B cell (primary cell): ENCODE measurements around the gene CERT1. TPM values are rescaled to one million over a fixed set of nuclear protein-coding genes. Genes with fewer than 3 reads are reported as not detected.
A peak's percentile ranks its signal among the peaks of the same experiment; 100 is the strongest.

Experiments used
- ATAC-seq: fragments of 200-7000 bp; cut with Tn5 transposase; one replicate; pipeline ENCODE4 v1.10.0; 2021; ENCODE audit warnings: low read depth, mild to moderate bottlenecking, moderate number of reproducible peaks, moderate library complexity
- CTCF ChIA-PET: fragments of 350-600 bp; sonication (Branson Sonifier 250); formaldehyde crosslinking; loops from one replicate; lab custom pipeline; 2021; ENCODE audit warnings: antibody characterized with exemption, inconsistent platforms; lab: Charles Lee
- POLR2A ChIA-PET: fragments of 350-600 bp; sonication (Branson Sonifier 250); formaldehyde crosslinking; loops from one replicate; lab custom pipeline; 2021; ENCODE audit warnings: antibody characterized with exemption; lab: Charles Lee
- DNase-seq: peaks from one replicate; pipeline ENCODE4 v3.0.0; 2013
- H2AFZ ChIP-seq: 2 replicates; pipeline ENCODE4 v1.6.1; 2012; ENCODE audit warnings: mild to moderate bottlenecking, low read depth, low read length; ENCODE audit not compliant: insufficient read depth, poor library complexity, severe bottlenecking
- H3K27ac ChIP-seq, 2 donors: 1 replicate in 1 of 2; 2 replicates in 1 of 2; pipeline ENCODE4 v1.5.1; 2012 to 2013; ENCODE audit warnings: low read length in 2 of 2, mild to moderate bottlenecking in 2 of 2, moderate library complexity in 1 of 2
- H3K27me3 ChIP-seq, 4 experiments: fragments of 200-600 bp in 1 of 4; sonication (generic) in 1 of 4; replicated peaks in 1 of 4; 1 replicate in 2 of 4; 2 replicates in 2 of 4; pipeline versions ENCODE4 v1.6.1 to v1.7.0; 2013 to 2016; ENCODE audit warnings: low read length in 3 of 4, mild to moderate bottlenecking in 2 of 4, mixed read lengths in 1 of 4, moderate library complexity in 1 of 4; ENCODE audit not compliant: insufficient read depth in 4 of 4, control insufficient read depth in 3 of 4; ENCODE audit errors: control extremely low read depth in 1 of 4
- H3K36me3 ChIP-seq, 2 experiments: replicated peaks in 1 of 2; 1 replicate in 1 of 2; 2 replicates in 1 of 2; pipeline versions ENCODE4 v1.6.1 to v1.7.1; 2013; ENCODE audit warnings: low read length in 1 of 2; ENCODE audit not compliant: insufficient read depth in 2 of 2, control insufficient read depth in 1 of 2; ENCODE audit errors: control extremely low read depth in 1 of 2, extremely low read depth in 1 of 2
- H3K4me1 ChIP-seq, 2 donors: fragments of 200-600 bp in 1 of 2; sonication (generic) in 1 of 2; 1 replicate in 1 of 2; 2 replicates in 1 of 2; pipeline versions ENCODE4 v1.5.1 to v1.6.1; 2013 to 2017; ENCODE audit warnings: low read length in 2 of 2; ENCODE audit not compliant: control insufficient read depth in 2 of 2, insufficient read depth in 2 of 2
- H3K4me2 ChIP-seq: replicated peaks from 2 replicates; pipeline ENCODE3; 2012; ENCODE audit warnings: mild to moderate bottlenecking, low read depth, low read length; ENCODE audit not compliant: poor library complexity, severe bottlenecking
- H3K4me3 ChIP-seq, 5 experiments: fragments of 200-600 bp in 1 of 5; sonication (generic) in 1 of 5; 1 replicate in 3 of 5; 2 replicates in 2 of 5; pipeline versions ENCODE4 v1.5.1 to v1.7.0; 2011 to 2016; ENCODE audit warnings: low read length in 4 of 5, mild to moderate bottlenecking in 4 of 5, low read depth in 2 of 5, control low read depth in 1 of 5, moderate library complexity in 1 of 5; ENCODE audit not compliant: insufficient read depth in 1 of 5; ENCODE audit errors: control extremely low read depth in 1 of 5, extremely low read depth in 1 of 5
- H3K79me2 ChIP-seq: fragments of 200-600 bp; sonication (generic); one replicate; pipeline ENCODE4 v1.6.0; 2016; ENCODE audit warnings: low read length; ENCODE audit not compliant: control insufficient read depth, insufficient read depth
- H3K9ac ChIP-seq: fragments of 200-600 bp; sonication (generic); 2 replicates; pipeline ENCODE4 v1.6.1; 2017; ENCODE audit warnings: mild to moderate bottlenecking, low read length, moderate library complexity
- H3K9me3 ChIP-seq, 3 donors: one replicate each; pipeline versions ENCODE4 v1.6.1 to v1.7.1; 2013; ENCODE audit warnings: low read length in 2 of 3; ENCODE audit not compliant: control insufficient read depth in 2 of 3, insufficient read depth in 1 of 3; ENCODE audit errors: control extremely low read depth in 1 of 3
- H4K20me1 ChIP-seq: 2 replicates; pipeline ENCODE4 v1.6.0; 2012; ENCODE audit warnings: mild to moderate bottlenecking, low read length; ENCODE audit not compliant: insufficient read depth, control insufficient read depth, poor library complexity, severe bottlenecking
- H3K27ac Mint-ChIP-seq: one replicate; pipeline ENCODE4 v1.8.0; 2021; ENCODE audit warnings: mixed read lengths
- H3K27me3 Mint-ChIP-seq: one replicate; pipeline ENCODE4 v1.8.0; 2021; ENCODE audit warnings: mixed read lengths
- H3K4me1 Mint-ChIP-seq: one replicate; pipeline ENCODE4 v1.8.0; 2021; ENCODE audit warnings: mixed read lengths
- H3K4me3 Mint-ChIP-seq: one replicate; pipeline ENCODE4 v1.8.0; 2021; ENCODE audit warnings: mixed read lengths
- H3K9me3 Mint-ChIP-seq: one replicate; pipeline ENCODE4 v1.8.0; 2022; ENCODE audit warnings: mixed read lengths; ENCODE audit not compliant: insufficient read depth
- EZH2 ChIP-seq: IDR thresholded peaks from 2 replicates; pipeline ENCODE4 v1.6.1; 2012; ENCODE audit warnings: borderline replicate concordance, low read depth, mild to moderate bottlenecking, moderate library complexity, low read length; ENCODE audit not compliant: insufficient read depth, poor library complexity, severe bottlenecking
- WGBS: methylation state at CpG from one replicate; pipeline ENCODE4 v1.1.5; 2013; ENCODE audit warnings: missing lambda C conversion rate; ENCODE audit not compliant: insufficient coverage; 5-methylcytosine and 5-hydroxymethylcytosine counted together
- intact Hi-C: fragments of 100-400 bp; cut with micrococcal nuclease; formaldehyde crosslinking; loops from one replicate; pipeline ENCODE4 v1.10.0; 2022
- polyA plus RNA-seq: library from polyadenylated mRNA; depleted of rRNA; stranded (reverse); fragments of >200 nt; gene quantifications from 2 replicates; pipeline ENCODE4 v1.2.3, GENCODE V29; 2012
- total RNA-seq, 2 donors: library from RNA; stranded (reverse); fragments of 120-200 nt in 1 of 2; gene quantifications; 1 replicate in 1 of 2; 2 replicates in 1 of 2; pipeline versions ENCODE4 v1.2.3 to v1.2.4, GENCODE V29; 2013 to 2022
- TF ChIP-seq, protein P1 (sequence below): fragments of 200-600 bp; IDR thresholded peaks from one replicate; pipeline ENCODE4 v1.8.0; 2022; ENCODE audit warnings: antibody characterized with exemption, mild to moderate bottlenecking

Gene CERT1
- total and polyA plus RNA-seq, 2 donors (not counting 1 experiment from before 2014, with no cell fraction given) = 13.7 to 60.5 TPM

- Histone ChIP-seq H4K20me1 (no peaks in the 10 kb centered on the region), H3K9ac (peak overlapping the region; percentile 18), H3K27ac (peak overlapping the region in 1 of 2 donors; percentile 79), H3K4me3 (peak overlapping the region in 1 of 5 experiments; percentile 43), H3K79me2 (peaks cover 73% of the 10 kb centered on the region), H3K36me3 (peaks cover 0 to 2% of the 10 kb centered on the region in 2 experiments), H3K4me1 (peaks cover 27 to 39% of the 10 kb centered on the region in 2 donors), H3K4me2 (peak overlapping the region; percentile 65), H3K27me3 (no peaks in the 10 kb centered on the region), H2AFZ (peak overlapping the region; percentile 64), H3K9me3 (peaks cover 5 to 21% (median 6%) of the 10 kb centered on the region in 3 donors)
- peaks cover 7% of the 10 kb centered on the region for H3K9me3 Mint-ChIP-seq
- ATAC-seq (no peak), DNase-seq (no peak)
- TF ChIP-seq, protein P1, sequence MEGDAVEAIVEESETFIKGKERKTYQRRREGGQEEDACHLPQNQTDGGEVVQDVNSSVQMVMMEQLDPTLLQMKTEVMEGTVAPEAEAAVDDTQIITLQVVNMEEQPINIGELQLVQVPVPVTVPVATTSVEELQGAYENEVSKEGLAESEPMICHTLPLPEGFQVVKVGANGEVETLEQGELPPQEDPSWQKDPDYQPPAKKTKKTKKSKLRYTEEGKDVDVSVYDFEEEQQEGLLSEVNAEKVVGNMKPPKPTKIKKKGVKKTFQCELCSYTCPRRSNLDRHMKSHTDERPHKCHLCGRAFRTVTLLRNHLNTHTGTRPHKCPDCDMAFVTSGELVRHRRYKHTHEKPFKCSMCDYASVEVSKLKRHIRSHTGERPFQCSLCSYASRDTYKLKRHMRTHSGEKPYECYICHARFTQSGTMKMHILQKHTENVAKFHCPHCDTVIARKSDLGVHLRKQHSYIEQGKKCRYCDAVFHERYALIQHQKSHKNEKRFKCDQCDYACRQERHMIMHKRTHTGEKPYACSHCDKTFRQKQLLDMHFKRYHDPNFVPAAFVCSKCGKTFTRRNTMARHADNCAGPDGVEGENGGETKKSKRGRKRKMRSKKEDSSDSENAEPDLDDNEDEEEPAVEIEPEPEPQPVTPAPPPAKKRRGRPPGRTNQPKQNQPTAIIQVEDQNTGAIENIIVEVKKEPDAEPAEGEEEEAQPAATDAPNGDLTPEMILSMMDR = no peak
- no peak for TF ChIP-seq EZH2
- WGBS = no CpG with 5 or more reads among the region's 1 CpG
- H3K4me3 Mint-ChIP-seq = peak overlapping the region; percentile 73
- no peaks in the 10 kb centered on the region for H3K27me3 Mint-ChIP-seq
- intact Hi-C loops = no loop called here
- ChIA-PET CTCF (no interaction called here), POLR2A (no interaction called here)
- H3K27ac Mint-ChIP-seq = no peak overlapping the region
- peaks cover 44% of the 10 kb centered on the region for H3K4me1 Mint-ChIP-seq
Observed at GRCh38 chr5:75523275-75523674, 11.8 kb upstream of the CERT1 start.

DNA sequence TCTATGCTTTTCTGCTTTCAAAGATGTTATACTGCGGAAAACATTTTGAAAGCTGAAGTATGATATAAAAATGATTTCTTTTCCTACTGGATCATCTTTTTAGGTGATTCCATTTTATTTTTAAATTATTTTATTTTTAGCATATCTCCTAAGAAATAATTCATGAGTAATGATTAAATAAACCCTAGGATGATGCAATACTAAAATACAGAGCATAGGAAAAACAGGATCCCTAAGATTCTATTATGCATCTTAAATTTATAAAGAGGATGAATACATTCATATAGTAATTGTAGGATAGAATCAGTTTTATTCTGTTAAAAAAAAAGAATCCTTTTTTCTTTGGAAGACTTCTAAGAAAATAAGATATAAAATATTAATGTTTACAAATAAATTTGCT is 11.1 kb upstream of the CERT1 start:
- no peak for TF ChIP-seq EZH2
- TF ChIP-seq, protein P1 = no peak
- no peak overlapping the region for H3K27ac Mint-ChIP-seq
- no peak overlapping the region for H3K4me3 Mint-ChIP-seq
- Histone ChIP-seq H3K27me3 (no peaks in the 10 kb centered on the region), H3K4me1 (peaks cover 27 to 39% of the 10 kb centered on the region in 2 donors), H3K36me3 (peaks cover 0 to 2% of the 10 kb centered on the region in 2 experiments), H3K27ac (no peak overlapping the region), H2AFZ (no peak overlapping the region), H3K9ac (no peak overlapping the region), H3K9me3 (peaks cover 5 to 21% (median 6%) of the 10 kb centered on the region in 3 donors), H3K4me3 (no peak overlapping the region), H3K4me2 (no peak overlapping the region), H4K20me1 (no peaks in the 10 kb centered on the region), H3K79me2 (peaks cover 74% of the 10 kb centered on the region)
- peaks cover 51% of the 10 kb centered on the region for H3K4me1 Mint-ChIP-seq
- no CpG with 5 or more reads among the region's 1 CpG for WGBS
- peaks cover 7% of the 10 kb centered on the region for H3K9me3 Mint-ChIP-seq
- ATAC-seq (no peak), DNase-seq (no peak)
- H3K27me3 Mint-ChIP-seq = no peaks in the 10 kb centered on the region
- POLR2A ChIA-PET = no interaction called here
- CTCF ChIA-PET = no interaction called here
- intact Hi-C loops = no loop called here
